GM12878 (cell line): ENCODE data around the gene RTEL1. TPM values are rescaled to one million over a fixed set of nuclear protein-coding genes. Genes with fewer than 3 reads are reported as not detected.

Experiments
- BCL11A ChIP-seq: IDR thresholded peaks from 2 replicates; pipeline ENCODE4 v1.6.1; 2011; ENCODE audit warnings: low read depth, low read length
- BRCA1 ChIP-seq: IDR thresholded peaks from 2 replicates; pipeline ENCODE4 v1.6.1; 2011; ENCODE audit warnings: low read depth, low read length, improper control_type of control experiment
- CBFB ChIP-seq: IDR thresholded peaks from 2 replicates; pipeline ENCODE4 v1.6.1; 2016; ENCODE audit warnings: antibody characterized with exemption, low read depth
- CTCF ChIP-seq, 3 experiments: IDR thresholded peaks in 2 of 3; conservative IDR thresholded peaks in 1 of 3; 2 replicates each; pipeline ENCODE4 v1.5.1; 2011; ENCODE audit warnings: low read depth in 3 of 3, low read length in 3 of 3, mild to moderate bottlenecking in 3 of 3, control low read depth in 2 of 3, moderate library complexity in 2 of 3, inconsistent platforms in 1 of 3, mixed read lengths in 1 of 3; ENCODE audit not compliant: control insufficient read depth in 2 of 3, insufficient read depth in 1 of 3; ENCODE audit errors: extremely low read depth in 1 of 3
- FOXM1 ChIP-seq: IDR thresholded peaks from 2 replicates; pipeline ENCODE4 v1.6.1; 2012; ENCODE audit warnings: low read depth, mild to moderate bottlenecking, inconsistent platforms, low read length, moderate library complexity
- HDAC2 ChIP-seq: fragments of 200-600 bp; sonication (generic); IDR thresholded peaks from 2 replicates; pipeline ENCODE4 v1.6.1; 2017
- HSF1 ChIP-seq: fragments of 150-350 bp; IDR thresholded peaks from 2 replicates; pipeline ENCODE4 v1.6.1; 2014; ENCODE audit warnings: mild to moderate bottlenecking, low read depth, low read length
- JUNB ChIP-seq: IDR thresholded peaks from 2 replicates; pipeline ENCODE4 v1.6.1; 2016; ENCODE audit warnings: antibody characterized with exemption, mild to moderate bottlenecking
- KLF5 ChIP-seq: fragments of 450-650 bp; IDR thresholded peaks from 2 replicates; pipeline ENCODE4 v1.6.1; 2014; ENCODE audit warnings: mild to moderate bottlenecking; ENCODE audit not compliant: partially characterized antibody
- MLLT1 ChIP-seq: fragments of 450-650 bp; IDR thresholded peaks from 2 replicates; pipeline ENCODE4 v1.6.1; 2016; ENCODE audit warnings: mild to moderate bottlenecking
- MXI1 ChIP-seq: fragments of 150-350 bp; IDR thresholded peaks from 2 replicates; pipeline ENCODE4 v1.6.1; 2011; ENCODE audit warnings: low read depth, mild to moderate bottlenecking, inconsistent platforms, low read length, improper control_type of control experiment
- NFXL1 ChIP-seq: fragments of 450-650 bp; IDR thresholded peaks from 2 replicates; pipeline ENCODE4 v1.6.1; 2017; ENCODE audit warnings: antibody characterized with exemption, mild to moderate bottlenecking, borderline replicate concordance
- NFYB ChIP-seq: IDR thresholded peaks from 2 replicates; pipeline ENCODE4 v1.6.1; 2011; ENCODE audit warnings: low read depth, mild to moderate bottlenecking, low read length, improper control_type of control experiment, moderate library complexity; ENCODE audit not compliant: insufficient read depth
- NR2C2 ChIP-seq: IDR thresholded peaks from 2 replicates; pipeline ENCODE4 v1.6.1; 2011; ENCODE audit warnings: borderline replicate concordance, low read depth; ENCODE audit not compliant: control insufficient read depth, insufficient read length
- PAX5 ChIP-seq: IDR thresholded peaks from 2 replicates; pipeline ENCODE4 v1.6.1; 2011; ENCODE audit warnings: low read depth, low read length, borderline replicate concordance
- RCOR1 ChIP-seq: conservative IDR thresholded peaks from 2 replicates; pipeline ENCODE4 v1.6.1; 2012; ENCODE audit warnings: low read depth, low read length, improper control_type of control experiment
- RELA ChIP-seq: fragments of 450-650 bp; IDR thresholded peaks from 2 replicates; pipeline ENCODE4 v1.8.0; 2014; ENCODE audit warnings: borderline replicate concordance; ENCODE audit not compliant: partially characterized antibody
- SMAD1 ChIP-seq: fragments of 450-650 bp; IDR thresholded peaks from 2 replicates; pipeline ENCODE4 v1.6.1; 2018; ENCODE audit warnings: mild to moderate bottlenecking, low read depth; ENCODE audit not compliant: partially characterized antibody
- ZNF24 ChIP-seq: fragments of 450-650 bp; IDR thresholded peaks from 2 replicates; pipeline ENCODE4 v1.6.1; 2017; ENCODE audit warnings: antibody characterized with exemption, mild to moderate bottlenecking
- polyA plus RNA-seq, 11 experiments: library from polyadenylated mRNA; depleted of rRNA in 4 of 11; unstranded in 6 of 11; stranded (reverse) in 5 of 11; fragments of >200 nt; fragmentation: Nextera tagmentation in 4 of 11; fragmentation: Illumina TruSeq in 1 of 11; extraction: Ambion mirVana in 4 of 11; extraction: Trizol in 1 of 11; gene quantifications; 1 replicate in 1 of 11; 2 replicates in 10 of 11; pipeline versions ENCODE4 v1.2.1 to v1.2.3, GENCODE V29; 2011 to 2016; ENCODE audit warnings: inconsistent platforms in 2 of 11, missing spikeins in 2 of 11, low read depth in 1 of 11
- total RNA-seq, 4 experiments: library from RNA; depleted of rRNA in 3 of 4; stranded (reverse); fragments of >200 nt in 3 of 4; fragmentation: Illumina TruSeq in 1 of 4; extraction: Trizol in 1 of 4; gene quantifications; 2 replicates each; pipeline versions ENCODE4 v1.2.1 to v1.2.3, GENCODE V29; 2013 to 2021
- TF ChIP-seq, protein P1 (sequence below): IDR thresholded peaks from 2 replicates; pipeline ENCODE4 v1.6.1; 2012; ENCODE audit warnings: low read depth, low read length, improper control_type of control experiment
- TF ChIP-seq, protein P2 (sequence below): fragments of 450-650 bp; IDR thresholded peaks from 2 replicates; pipeline ENCODE4 v1.6.1; 2014; ENCODE audit warnings: mild to moderate bottlenecking
- TF ChIP-seq, protein P3 (sequence below): fragments of 450-650 bp; IDR thresholded peaks from 2 replicates; pipeline ENCODE4 v1.6.1; 2017; ENCODE audit warnings: mild to moderate bottlenecking

The RTEL1 gene
- total and polyA plus RNA-seq, 10 of the 15 experiments (the other 5 are each of a cell fraction or from before 2014, with no cell fraction given), result 0.40 to 37.2 (median 15.6) TPM; not detected in 1

GRCh38 chr20:63627129-63627750, 30.9 kb upstream of the RTEL1 start (continued):
- no peak; the same call in 1 of the 2 replicates for TF ChIP-seq CBFB
- TF ChIP-seq CTCF (IDR thresholded peaks at IDR 0.05 in 2 of 3, conservative IDR thresholded peaks at IDR 0.05 in 1 of 3; ENCODE audit: control insufficient read depth in 2 of 3, extremely low read depth in 1 of 3, insufficient read depth in 1 of 3, low read depth in 3 of 3, low read length in 3 of 3), result no peak
- TF ChIP-seq HSF1, result no peak
- TF ChIP-seq RCOR1, result no peak
- no peak for TF ChIP-seq MLLT1
- TF ChIP-seq KLF5, result no peak
- no peak for TF ChIP-seq NFYB
- no peak for TF ChIP-seq NR2C2
- 0 out of 2 replicates have a peak, but pooled peaks have one; percentile 17 for TF ChIP-seq PAX5
- no peak for TF ChIP-seq SMAD1
- peak; percentile 100 for TF ChIP-seq MXI1
- peak; percentile 60 for TF ChIP-seq RELA
- no peak for TF ChIP-seq NFXL1
- TF ChIP-seq BCL11A, result no peak
- TF ChIP-seq, protein P1, sequence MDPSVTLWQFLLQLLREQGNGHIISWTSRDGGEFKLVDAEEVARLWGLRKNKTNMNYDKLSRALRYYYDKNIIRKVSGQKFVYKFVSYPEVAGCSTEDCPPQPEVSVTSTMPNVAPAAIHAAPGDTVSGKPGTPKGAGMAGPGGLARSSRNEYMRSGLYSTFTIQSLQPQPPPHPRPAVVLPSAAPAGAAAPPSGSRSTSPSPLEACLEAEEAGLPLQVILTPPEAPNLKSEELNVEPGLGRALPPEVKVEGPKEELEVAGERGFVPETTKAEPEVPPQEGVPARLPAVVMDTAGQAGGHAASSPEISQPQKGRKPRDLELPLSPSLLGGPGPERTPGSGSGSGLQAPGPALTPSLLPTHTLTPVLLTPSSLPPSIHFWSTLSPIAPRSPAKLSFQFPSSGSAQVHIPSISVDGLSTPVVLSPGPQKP, result no peak
- TF ChIP-seq HDAC2, result no peak
- TF ChIP-seq BRCA1, result no peak
- TF ChIP-seq FOXM1, result no peak
- TF ChIP-seq JUNB, result no peak
- TF ChIP-seq ZNF24, result no peak
- TF ChIP-seq, protein P2, sequence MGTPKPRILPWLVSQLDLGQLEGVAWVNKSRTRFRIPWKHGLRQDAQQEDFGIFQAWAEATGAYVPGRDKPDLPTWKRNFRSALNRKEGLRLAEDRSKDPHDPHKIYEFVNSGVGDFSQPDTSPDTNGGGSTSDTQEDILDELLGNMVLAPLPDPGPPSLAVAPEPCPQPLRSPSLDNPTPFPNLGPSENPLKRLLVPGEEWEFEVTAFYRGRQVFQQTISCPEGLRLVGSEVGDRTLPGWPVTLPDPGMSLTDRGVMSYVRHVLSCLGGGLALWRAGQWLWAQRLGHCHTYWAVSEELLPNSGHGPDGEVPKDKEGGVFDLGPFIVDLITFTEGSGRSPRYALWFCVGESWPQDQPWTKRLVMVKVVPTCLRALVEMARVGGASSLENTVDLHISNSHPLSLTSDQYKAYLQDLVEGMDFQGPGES, result no peak
- TF ChIP-seq, protein P3, sequence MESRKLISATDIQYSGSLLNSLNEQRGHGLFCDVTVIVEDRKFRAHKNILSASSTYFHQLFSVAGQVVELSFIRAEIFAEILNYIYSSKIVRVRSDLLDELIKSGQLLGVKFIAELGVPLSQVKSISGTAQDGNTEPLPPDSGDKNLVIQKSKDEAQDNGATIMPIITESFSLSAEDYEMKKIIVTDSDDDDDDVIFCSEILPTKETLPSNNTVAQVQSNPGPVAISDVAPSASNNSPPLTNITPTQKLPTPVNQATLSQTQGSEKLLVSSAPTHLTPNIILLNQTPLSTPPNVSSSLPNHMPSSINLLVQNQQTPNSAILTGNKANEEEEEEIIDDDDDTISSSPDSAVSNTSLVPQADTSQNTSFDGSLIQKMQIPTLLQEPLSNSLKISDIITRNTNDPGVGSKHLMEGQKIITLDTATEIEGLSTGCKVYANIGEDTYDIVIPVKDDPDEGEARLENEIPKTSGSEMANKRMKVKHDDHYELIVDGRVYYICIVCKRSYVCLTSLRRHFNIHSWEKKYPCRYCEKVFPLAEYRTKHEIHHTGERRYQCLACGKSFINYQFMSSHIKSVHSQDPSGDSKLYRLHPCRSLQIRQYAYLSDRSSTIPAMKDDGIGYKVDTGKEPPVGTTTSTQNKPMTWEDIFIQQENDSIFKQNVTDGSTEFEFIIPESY, result no peak
